MG63 (cell line): ENCODE data around the gene NTNG1. TPM values are rescaled to one million over a fixed set of nuclear protein-coding genes. Genes with fewer than 3 reads are reported as not detected.

Source experiments
- DNase-seq: peaks from one replicate; pipeline ENCODE4 v3.0.0-alpha.2; 2020
- H3K27me3 ChIP-seq: fragments of 250-450 bp; sonication (Bioruptor Pico); 2 replicates; pipeline ENCODE4 v1.5.1; 2020; ENCODE audit warnings: mild to moderate bottlenecking, moderate library complexity
- H3K36me3 ChIP-seq: fragments of 250-450 bp; sonication (Bioruptor Pico); 2 replicates; pipeline ENCODE4 v1.5.1; 2020; ENCODE audit warnings: mild to moderate bottlenecking, moderate library complexity
- H3K4me3 ChIP-seq: fragments of 250-450 bp; sonication (Bioruptor Pico); 2 replicates; pipeline ENCODE4 v1.5.1; 2020; ENCODE audit warnings: mild to moderate bottlenecking, moderate library complexity
- H3K9me3 ChIP-seq: fragments of 250-450 bp; sonication (Bioruptor Pico); 2 replicates; pipeline ENCODE4 v1.5.1; 2020; ENCODE audit warnings: mild to moderate bottlenecking, moderate library complexity
- total RNA-seq: library from RNA; depleted of rRNA; stranded (reverse); fragments of >200 nt; shearing (Covaris generic); gene quantifications from 2 replicates; pipeline ENCODE4 v1.2.3, GENCODE V29; 2014; ENCODE audit warnings: low replicate concordance

Gene NTNG1
- total RNA-seq, 1 experiment from 2014 or later = 0.13 TPM

- Histone ChIP-seq H3K27me3 (no peaks in the 10 kb centered on the region), H3K4me3 (no peak overlapping the region), H3K36me3 (no peaks in the 10 kb centered on the region), H3K9me3 (0 out of 2 replicates have a peak, but pooled peaks cover 2% of the 10 kb centered on the region)
- no peak for DNase-seq
Observed at GRCh38 chr1:107263291-107263915, 122.6 kb downstream of the NTNG1 start.

GRCh38 chr1:107264007-107264406 lies 123.2 kb downstream of the NTNG1 start:
- 0 out of 2 replicates have a peak, but pooled peaks cover 2% of the 10 kb centered on the region for H3K9me3 ChIP-seq
- no peak for DNase-seq

GRCh38 chr1:107264561-107264960 lies 123.7 kb downstream of the NTNG1 start:
- no peaks in the 10 kb centered on the region for H3K36me3 ChIP-seq
- no peak overlapping the region for H3K4me3 ChIP-seq
- H3K9me3 ChIP-seq = 0 out of 2 replicates have a peak, but pooled peaks cover 2% of the 10 kb centered on the region
- DNase-seq = no peak
- no peaks in the 10 kb centered on the region for H3K27me3 ChIP-seq

More at GRCh38 chr1:107264007-107264406, 123.2 kb downstream of the NTNG1 start:
- H3K36me3 ChIP-seq = no peaks in the 10 kb centered on the region
- no peaks in the 10 kb centered on the region for H3K27me3 ChIP-seq
- H3K4me3 ChIP-seq = no peak overlapping the region

- no peak overlapping the region for H3K4me3 ChIP-seq
- DNase-seq = no peak
- no peaks in the 10 kb centered on the region for H3K9me3 ChIP-seq
- H3K27me3 ChIP-seq = no peaks in the 10 kb centered on the region
- H3K36me3 ChIP-seq = no peaks in the 10 kb centered on the region
Observed at GRCh38 chr1:107267489-107267888, 126.7 kb downstream of the NTNG1 start.

GRCh38 chr1:107272321-107272720 lies 131.5 kb downstream of the NTNG1 start:
- no peak for DNase-seq
- Histone ChIP-seq H3K36me3 (no peaks in the 10 kb centered on the region), H3K4me3 (no peak overlapping the region), H3K27me3 (no peaks in the 10 kb centered on the region), H3K9me3 (no peaks in the 10 kb centered on the region)

GRCh38 chr1:107273515-107273914 lies 132.7 kb downstream of the NTNG1 start:
- no peaks in the 10 kb centered on the region for H3K27me3 ChIP-seq
- DNase-seq = no peak
- H3K36me3 ChIP-seq = no peaks in the 10 kb centered on the region
- no peaks in the 10 kb centered on the region for H3K9me3 ChIP-seq
- H3K4me3 ChIP-seq = no peak overlapping the region

- Histone ChIP-seq H3K9me3 (no peaks in the 10 kb centered on the region), H3K27me3 (no peaks in the 10 kb centered on the region), H3K36me3 (no peaks in the 10 kb centered on the region), H3K4me3 (no peak overlapping the region)
- no peak for DNase-seq
Observed at GRCh38 chr1:107274227-107274626, 133.4 kb downstream of the NTNG1 start.

- Histone ChIP-seq H3K36me3 (no peaks in the 10 kb centered on the region), H3K4me3 (no peak overlapping the region), H3K27me3 (no peaks in the 10 kb centered on the region), H3K9me3 (no peaks in the 10 kb centered on the region)
- DNase-seq = no peak
Observed at GRCh38 chr1:107276247-107276646, 135.4 kb downstream of the NTNG1 start.

GRCh38 chr1:107277022-107277421 lies 136.2 kb downstream of the NTNG1 start:
- Histone ChIP-seq H3K4me3 (no peak overlapping the region), H3K36me3 (no peaks in the 10 kb centered on the region), H3K9me3 (no peaks in the 10 kb centered on the region), H3K27me3 (no peaks in the 10 kb centered on the region)
- peak; percentile 11 for DNase-seq

- no peaks in the 10 kb centered on the region for H3K36me3 ChIP-seq
- H3K27me3 ChIP-seq = no peaks in the 10 kb centered on the region
- no peaks in the 10 kb centered on the region for H3K9me3 ChIP-seq
- H3K4me3 ChIP-seq = no peak overlapping the region
- DNase-seq = no peak
Observed at GRCh38 chr1:107286125-107286524, 145.3 kb downstream of the NTNG1 start.

GRCh38 chr1:107291987-107292386 lies 151.1 kb downstream of the NTNG1 start:
- Histone ChIP-seq H3K27me3 (no peaks in the 10 kb centered on the region), H3K36me3 (no peaks in the 10 kb centered on the region), H3K4me3 (no peak overlapping the region), H3K9me3 (no peaks in the 10 kb centered on the region)
- no peak for DNase-seq

GRCh38 chr1:107293901-107294613 lies 153.2 kb downstream of the NTNG1 start:
- Histone ChIP-seq H3K9me3 (no peaks in the 10 kb centered on the region), H3K36me3 (no peaks in the 10 kb centered on the region), H3K27me3 (no peaks in the 10 kb centered on the region), H3K4me3 (no peak overlapping the region)
- no peak for DNase-seq

- Histone ChIP-seq H3K36me3 (no peaks in the 10 kb centered on the region), H3K9me3 (no peaks in the 10 kb centered on the region), H3K27me3 (no peaks in the 10 kb centered on the region), H3K4me3 (no peak overlapping the region)
- no peak for DNase-seq
Observed at GRCh38 chr1:107294686-107295085, 153.8 kb downstream of the NTNG1 start.

- no peak for DNase-seq
- Histone ChIP-seq H3K36me3 (no peaks in the 10 kb centered on the region), H3K4me3 (no peak overlapping the region), H3K27me3 (no peaks in the 10 kb centered on the region), H3K9me3 (no peaks in the 10 kb centered on the region)
Observed at GRCh38 chr1:107297681-107298080, 156.8 kb downstream of the NTNG1 start.

- no peak for DNase-seq
- no peak overlapping the region for H3K4me3 ChIP-seq
- no peaks in the 10 kb centered on the region for H3K27me3 ChIP-seq
- no peaks in the 10 kb centered on the region for H3K36me3 ChIP-seq
- no peaks in the 10 kb centered on the region for H3K9me3 ChIP-seq
Observed at GRCh38 chr1:107298526-107298925, 157.7 kb downstream of the NTNG1 start.

- Histone ChIP-seq H3K36me3 (no peaks in the 10 kb centered on the region), H3K4me3 (no peak overlapping the region), H3K27me3 (no peaks in the 10 kb centered on the region), H3K9me3 (no peaks in the 10 kb centered on the region)
- no peak for DNase-seq
Observed at GRCh38 chr1:107299521-107299920, 158.7 kb downstream of the NTNG1 start.

- no peaks in the 10 kb centered on the region for H3K9me3 ChIP-seq
- no peak for DNase-seq
- 0 out of 2 replicates have a peak, but pooled peaks cover 2% of the 10 kb centered on the region for H3K27me3 ChIP-seq
- H3K36me3 ChIP-seq = no peaks in the 10 kb centered on the region
- H3K4me3 ChIP-seq = no peak overlapping the region
Observed at GRCh38 chr1:107309962-107310361, 169.1 kb downstream of the NTNG1 start.

GRCh38 chr1:107315652-107316051 lies 174.8 kb downstream of the NTNG1 start:
- no peak overlapping the region for H3K4me3 ChIP-seq
- H3K27me3 ChIP-seq = no peaks in the 10 kb centered on the region
- H3K9me3 ChIP-seq = no peaks in the 10 kb centered on the region
- no peaks in the 10 kb centered on the region for H3K36me3 ChIP-seq
- no peak for DNase-seq
